DMS 273 (cell line): Measurements from ENCODE around the gene SHPK.

Experiments used
- DNase-seq: peaks from one replicate; lab custom pipeline; 2025; ENCODE audit not compliant: unreplicated experiment; lab: John Stamatoyannopoulos, UW

The SHPK gene

GRCh38 chr17:3636154-3636907 is at the start of gene SHPK, which contains the start of gene CTNS:
TSS of gene SHPK (minus strand) at chr17:3636250. CDS start at chr17:3636219, 31 bp downstream.
TSS of gene CTNS (plus strand) at chr17:3636760. CDS start at chr17:3640207, 3,447 bp downstream.
- peak; percentile 97 for DNase-seq

DNA sequence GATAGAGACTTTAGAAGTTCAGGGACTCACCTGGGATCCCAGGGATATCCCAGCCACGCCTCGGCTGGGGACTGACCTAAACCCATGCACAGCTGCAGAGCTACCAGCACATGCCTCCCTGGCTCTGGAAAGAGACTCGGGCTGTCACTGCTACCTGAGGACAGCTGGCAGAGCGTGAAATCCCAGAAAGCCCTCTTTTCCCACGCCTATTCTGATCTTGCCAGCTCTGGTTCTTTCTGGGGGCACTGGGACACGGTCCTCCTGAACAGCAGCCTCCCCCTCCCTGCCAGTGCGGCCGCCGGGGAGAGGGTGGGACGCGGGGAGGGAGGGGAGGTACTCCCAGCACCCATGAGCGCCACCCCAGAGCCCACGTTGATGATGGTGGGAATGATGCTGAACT is 49.1 kb upstream of the SHPK start:
- no peak for DNase-seq

DNA sequence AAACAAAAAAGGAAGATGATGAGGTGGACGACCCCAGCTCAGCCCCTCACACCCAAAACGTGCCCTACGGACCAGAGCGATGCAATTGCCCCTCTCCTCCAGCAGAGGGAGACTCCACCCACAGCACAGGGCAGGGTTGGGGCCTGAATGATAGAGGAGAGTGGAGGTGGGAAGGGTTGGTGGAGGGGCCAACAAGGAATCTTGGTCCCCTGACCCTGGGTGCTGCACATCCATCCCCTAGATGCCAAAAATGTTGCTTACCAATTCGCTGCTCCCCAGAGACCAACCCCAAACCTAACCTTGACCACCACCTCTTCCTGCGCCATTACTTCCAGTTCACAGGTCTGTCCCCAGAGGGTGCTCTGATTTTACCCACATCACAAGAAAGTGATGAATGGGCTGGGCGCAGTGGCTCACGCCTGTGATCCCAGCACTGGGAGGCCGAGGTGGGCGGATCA is 47.0 kb upstream of the SHPK start:
- peak; percentile 64 for DNase-seq

DNA sequence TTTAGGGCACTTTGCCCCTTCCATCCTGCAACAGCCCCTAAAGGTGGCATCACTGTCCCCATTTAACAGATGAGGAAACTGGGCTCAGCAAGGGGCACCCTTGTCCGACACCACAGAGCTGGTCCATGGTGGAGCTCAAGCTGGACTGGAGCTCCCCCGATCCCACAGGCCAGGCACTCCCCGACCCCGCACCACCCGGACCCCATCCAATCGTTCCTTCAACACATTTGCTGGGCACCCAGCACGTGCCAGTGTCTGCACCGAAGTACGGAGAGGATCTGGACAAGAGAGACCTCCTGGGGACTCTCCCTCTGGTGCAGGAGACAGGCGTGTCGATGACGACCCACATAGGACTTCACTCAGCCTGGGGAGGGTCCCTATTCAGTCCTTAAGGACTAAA is 46.0 kb upstream of the SHPK start:
- no peak for DNase-seq

DNA sequence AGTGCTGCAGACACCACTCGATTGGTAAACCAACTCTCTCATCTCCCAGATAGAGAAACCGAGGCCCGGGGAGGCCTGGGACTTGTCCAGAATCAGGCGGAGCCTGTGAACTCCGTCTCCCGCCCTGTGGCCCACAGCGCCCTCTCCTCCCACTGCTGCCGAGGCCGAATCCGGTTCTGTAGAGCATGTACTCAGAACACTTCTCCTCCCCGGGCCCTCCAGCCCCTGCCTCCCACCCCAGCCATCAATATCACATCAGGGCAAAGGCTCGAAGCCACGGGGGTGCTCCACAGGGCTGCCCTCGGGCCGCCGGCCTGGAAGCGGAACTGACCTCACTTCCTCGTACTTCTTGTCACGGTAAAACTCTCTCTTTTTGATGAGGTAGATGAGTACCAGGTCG is 45.5 kb upstream of the SHPK start:
- no peak for DNase-seq

DNA sequence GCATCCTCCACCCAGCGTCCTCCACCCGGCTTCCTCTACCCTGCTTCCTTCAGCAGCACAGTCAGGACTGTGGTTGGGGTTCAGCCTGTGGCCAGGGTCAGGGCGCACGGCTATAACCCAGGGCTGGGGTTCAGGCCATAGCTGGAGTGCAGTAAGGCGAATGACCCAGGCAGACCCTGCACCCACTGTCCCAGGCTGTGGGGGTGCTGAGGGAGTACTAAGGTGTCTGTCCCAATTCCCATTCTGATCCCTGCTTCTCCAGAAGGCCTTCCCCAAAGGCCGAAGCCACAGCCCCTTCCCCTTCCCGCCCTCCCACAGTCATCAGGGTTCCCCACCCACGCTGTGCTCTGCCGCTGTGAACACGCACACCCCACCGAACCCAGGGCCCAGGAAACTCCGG is 45.0 kb upstream of the SHPK start:
- no peak for DNase-seq

GRCh38 chr17:3679531-3680126 is 43.6 kb upstream of the SHPK start:
- DNase-seq, result no peak

GRCh38 chr17:3678821-3679530 is 42.9 kb upstream of the SHPK start:
- no peak for DNase-seq

DNA sequence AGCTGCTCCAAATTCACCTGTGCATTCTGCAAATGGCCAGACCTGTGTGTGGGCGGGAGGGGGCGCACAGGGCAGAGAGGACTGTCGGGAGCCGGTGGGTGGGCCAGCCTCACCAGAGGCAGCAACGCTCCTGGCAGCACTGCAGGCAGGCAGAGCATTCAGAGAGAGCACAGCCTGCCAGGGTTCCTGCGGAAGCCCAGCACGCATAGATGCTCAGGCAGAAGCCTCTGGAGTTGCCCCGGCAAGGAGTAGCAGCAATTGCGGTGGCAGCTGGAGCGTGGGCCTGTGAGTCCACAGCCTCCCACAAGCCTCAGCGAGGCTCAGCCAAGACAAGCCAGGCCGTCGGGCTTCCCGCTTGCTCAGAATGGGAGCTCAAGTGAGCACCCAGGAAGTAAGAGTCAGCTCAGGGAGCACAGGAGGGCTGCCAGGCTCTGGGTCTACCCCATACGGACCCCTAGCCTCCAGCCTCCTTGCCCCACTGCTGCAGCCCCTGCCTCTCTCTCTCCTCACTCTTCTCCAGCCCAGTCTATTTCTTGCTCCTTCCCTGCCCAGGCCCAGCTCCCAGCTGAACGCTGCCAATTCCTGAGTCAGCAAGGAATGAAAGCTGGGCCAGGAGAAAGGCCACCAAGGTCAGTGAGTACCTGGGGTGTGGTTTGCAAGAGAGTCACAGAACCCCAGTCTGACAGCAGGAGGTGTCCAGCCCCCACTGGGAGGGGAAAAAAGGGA is 42.2 kb upstream of the SHPK start:
- no peak for DNase-seq

- no peak for DNase-seq
These were observed 39.8 kb upstream of the SHPK start for GRCh38 chr17:3675886-3676285.

DNA sequence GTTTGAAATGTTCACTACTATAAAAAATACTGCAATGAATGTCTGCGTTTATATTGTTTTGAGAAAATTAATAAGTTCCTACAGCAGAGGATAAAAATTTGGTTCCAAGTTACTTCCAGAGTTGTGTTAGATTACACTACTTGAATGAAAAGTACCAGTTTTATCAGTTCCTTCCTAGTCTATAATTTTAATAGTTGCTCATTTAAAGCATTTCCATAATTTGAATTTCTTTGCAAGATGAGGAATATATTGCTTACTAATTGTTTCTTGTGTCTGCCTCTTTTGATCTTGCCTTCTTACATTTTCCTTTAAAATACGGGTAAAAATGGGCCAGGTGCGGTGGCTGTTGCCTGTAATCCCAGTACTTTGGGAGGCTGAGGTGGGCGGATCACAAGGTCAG is 36.5 kb upstream of the SHPK start:
- no peak for DNase-seq

- peak; percentile 27 for DNase-seq
These were observed 33.5 kb upstream of the SHPK start for GRCh38 chr17:3669548-3669947.

- no peak for DNase-seq
These were observed 33.0 kb upstream of the SHPK start for GRCh38 chr17:3669085-3669347.

DNA sequence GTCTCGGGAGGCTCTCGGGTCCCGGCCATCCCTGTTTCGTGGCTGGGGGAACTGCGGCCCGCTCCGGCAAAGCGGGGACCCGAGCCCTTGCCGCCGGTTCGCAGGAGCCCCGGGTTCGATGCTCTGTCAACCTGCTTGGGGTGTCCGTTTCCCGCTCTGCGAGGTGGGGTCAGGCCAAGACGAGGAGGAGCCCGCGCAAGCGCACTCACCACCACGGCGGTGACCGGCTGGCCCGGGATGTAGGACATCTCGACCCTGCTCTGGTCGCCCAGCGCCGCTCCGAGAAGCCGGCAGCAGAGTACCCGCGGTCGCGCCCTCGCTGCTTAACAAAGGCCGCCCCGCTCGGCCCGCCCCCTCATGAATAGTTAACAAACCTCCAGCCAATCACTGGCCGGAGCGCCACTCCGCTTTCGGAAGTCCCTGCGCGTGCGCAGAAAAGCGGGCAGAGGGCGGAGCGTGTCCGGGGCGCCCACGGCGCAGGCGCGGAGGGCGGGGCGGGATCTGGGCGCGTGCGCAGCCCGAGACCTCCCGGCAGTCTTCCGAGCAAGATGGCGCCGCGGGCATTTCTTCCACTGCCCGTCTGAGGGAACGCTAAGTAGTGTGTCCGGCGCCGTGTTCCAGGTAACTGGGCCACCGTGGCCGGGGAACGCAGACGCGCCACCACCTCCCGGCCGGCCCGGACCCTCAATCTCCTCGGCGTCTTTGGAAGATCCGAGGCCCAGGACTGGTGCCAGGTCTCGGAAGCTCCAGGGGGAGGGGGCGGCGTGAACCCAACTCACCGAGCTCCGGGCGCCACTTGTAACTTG is 32.4 kb upstream of the SHPK start, which contains the start of the genes EMC6 and TAX1BP3:
Gene EMC6 (plus strand): TSS at position 534 of the 806 bp plus-strand sequence. CDS start 335 bp downstream, outside the sequence.
Gene TAX1BP3 (minus strand): TSS at position 300 of the 806 bp plus-strand sequence. CDS start 52 bp downstream, at position 248.
- DNase-seq, result peak; percentile 97

DNA sequence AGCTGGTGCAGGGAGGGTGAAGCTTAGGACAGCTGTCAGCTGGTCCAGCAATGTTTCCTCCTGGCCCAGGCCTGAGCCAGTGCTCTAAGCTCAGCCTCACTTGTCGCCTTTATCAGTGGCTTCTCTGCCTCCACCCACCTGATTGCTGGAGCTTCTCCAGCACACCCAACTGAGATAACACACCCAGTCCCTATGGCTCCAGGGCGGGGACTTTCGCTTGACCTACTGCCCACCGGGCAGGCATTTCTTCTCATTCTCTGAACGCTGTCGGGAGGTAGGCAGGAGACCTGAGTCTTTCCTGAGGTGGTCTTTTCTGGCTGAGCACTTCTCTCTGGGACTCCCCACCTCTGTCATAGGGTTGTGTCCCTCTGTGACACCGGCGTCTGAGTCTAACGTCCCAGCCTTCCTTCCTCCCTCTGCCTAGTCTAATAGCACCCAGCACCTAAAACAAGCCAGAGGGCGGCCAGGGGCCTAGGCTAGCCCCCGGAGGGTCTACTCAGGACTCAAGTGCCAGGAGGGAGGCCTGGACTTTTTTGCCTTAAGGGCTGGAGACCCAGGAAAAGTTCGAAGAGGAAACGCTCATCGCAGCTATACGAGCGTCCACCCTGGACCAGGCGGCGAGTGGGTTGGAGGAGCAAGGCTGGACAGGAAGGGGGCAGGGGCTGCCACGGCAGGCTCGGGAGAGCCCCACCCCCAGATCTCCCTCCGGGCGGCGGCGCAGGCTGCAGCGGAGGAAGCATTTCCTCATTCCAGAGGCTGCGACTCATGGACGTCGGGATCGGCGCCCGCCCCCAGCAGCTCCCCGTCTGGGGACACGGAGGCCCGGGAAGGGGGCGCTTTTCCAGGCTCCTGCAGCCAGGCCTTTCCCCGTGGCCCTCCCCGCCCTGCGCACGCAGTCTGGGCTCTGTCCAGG is 31.6 kb upstream of the SHPK start:
- DNase-seq, result peak; percentile 70

DNA sequence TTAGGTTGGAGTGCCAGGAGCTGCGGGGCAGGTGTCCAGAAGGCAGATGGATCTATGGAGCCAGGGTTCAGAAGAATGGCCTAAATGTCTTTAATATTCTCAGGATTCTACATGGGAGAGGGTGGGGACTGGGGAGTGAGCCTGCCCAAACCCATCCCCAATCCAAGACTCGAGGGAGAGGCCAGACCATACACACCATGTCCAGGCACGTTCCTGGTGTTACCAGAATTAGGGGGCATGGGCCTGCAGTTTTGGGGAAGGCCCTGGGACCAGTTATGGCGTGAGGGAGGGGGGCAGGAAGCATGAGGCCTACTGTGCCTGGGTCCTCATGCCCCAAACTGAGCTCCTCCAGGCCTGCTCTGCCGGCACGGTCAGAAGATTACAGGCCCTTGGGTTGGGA is 30.5 kb upstream of the SHPK start:
- DNase-seq, result no peak

DNA sequence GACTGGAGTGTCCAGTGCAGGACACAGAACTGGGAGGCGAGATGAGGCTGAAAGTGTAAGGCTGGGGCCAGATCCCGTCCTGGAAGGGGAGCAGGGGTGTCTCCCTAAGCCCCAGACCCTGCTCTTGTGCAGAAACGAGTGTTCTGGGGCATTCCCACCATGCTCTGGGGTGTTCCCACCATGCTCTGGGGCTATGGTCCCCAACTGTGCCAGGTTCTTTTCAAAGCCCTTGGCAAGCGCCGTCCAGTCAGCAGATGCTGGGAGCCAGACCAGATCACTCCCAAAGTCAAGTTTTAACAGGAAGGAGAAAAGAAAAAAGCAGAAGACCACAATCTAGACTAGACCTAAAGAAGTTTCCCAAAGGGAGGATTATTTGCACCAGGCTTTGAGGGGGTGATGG is 29.8 kb upstream of the SHPK start:
- DNase-seq, result no peak

DNA sequence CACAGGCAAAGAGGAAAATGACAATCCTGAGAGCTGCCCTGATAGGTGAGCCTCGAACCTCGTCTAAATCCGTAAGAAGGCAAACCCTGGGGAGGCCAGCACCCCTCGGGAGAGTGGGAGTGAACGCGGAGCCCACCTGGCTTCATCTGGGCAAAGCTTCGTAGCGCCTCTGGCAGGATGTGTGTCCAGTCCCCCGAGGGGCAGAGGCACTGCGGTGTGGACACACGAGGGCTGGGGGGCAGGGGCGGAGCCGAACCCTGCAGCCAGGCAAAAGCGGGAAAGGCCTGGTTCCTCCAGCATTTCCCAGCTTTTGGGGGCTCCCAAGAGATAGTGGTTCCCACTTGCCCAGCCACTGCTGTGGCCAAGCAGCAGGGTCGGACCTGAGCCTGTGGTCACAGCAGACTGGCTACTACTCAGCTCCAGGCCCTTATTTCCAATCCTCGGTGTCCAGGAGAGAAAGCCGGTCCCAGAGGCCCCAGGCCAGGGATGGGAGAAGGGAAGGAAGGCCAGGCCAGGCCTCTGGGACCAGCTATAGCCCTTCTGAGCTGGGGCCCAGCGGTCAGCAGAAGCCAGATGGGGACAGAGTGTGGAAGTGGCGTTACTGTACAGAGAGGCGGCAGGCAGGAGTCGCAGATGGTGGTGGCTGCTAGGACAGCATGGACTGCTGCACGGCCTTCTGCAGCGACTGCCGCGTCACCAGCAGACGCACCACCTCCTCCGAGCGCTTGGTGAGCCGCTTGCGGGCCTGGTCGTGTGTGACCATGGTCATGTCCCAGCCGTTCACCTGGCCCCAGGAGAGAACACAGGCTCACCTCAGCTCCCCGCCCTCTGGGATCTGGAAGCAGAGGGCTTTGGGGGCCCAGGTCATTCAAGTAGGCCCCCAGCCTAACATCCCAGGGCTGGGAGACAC is 27.3 kb upstream of the SHPK start:
- no peak for DNase-seq
